Peyer's patch (tissue), 4 donors: ENCODE measurements around the gene SIK2. TPM values are rescaled to one million over a fixed set of nuclear protein-coding genes. Genes with fewer than 3 reads are reported as not detected.

Experiments
- DNase-seq, 3 donors: peaks; one replicate each; pipeline ENCODE4 v3.0.0-alpha.2; 2017 to 2019
- H3K27ac ChIP-seq, 4 donors: fragments of 200-600 bp; sonication (generic); one replicate each; pipeline ENCODE4 v1.5.1; 2016 to 2019
- H3K27me3 ChIP-seq, 2 donors: fragments of 200-600 bp; sonication (generic); one replicate each; pipeline ENCODE4 v1.5.1; 2019
- H3K36me3 ChIP-seq, 3 donors: fragments of 200-600 bp; sonication (generic); one replicate each; pipeline ENCODE4 v1.5.1; 2016 to 2019
- H3K4me1 ChIP-seq, 4 donors: fragments of 200-600 bp; sonication (generic); one replicate each; pipeline ENCODE4 v1.5.1; 2016 to 2019
- H3K4me3 ChIP-seq, 4 donors: fragments of 200-600 bp; sonication (generic); 1 replicate in 3 of 4; 2 replicates in 1 of 4; pipeline ENCODE4 v1.5.1; 2016 to 2019; ENCODE audit warnings: mild to moderate bottlenecking in 1 of 4
- H3K9me3 ChIP-seq, 4 donors: fragments of 200-600 bp; sonication (generic); one replicate each; pipeline ENCODE4 v1.5.1; 2016 to 2019; ENCODE audit warnings: mild to moderate bottlenecking in 1 of 4
- CTCF ChIP-seq, 6 experiments: fragments of 450-650 bp in 4 of 6; fragments of 200-600 bp in 2 of 6; sonication (generic) in 1 of 6; IDR thresholded peaks; one replicate each; pipeline ENCODE4 v1.5.1; 2017 to 2019; ENCODE audit warnings: antibody characterized with exemption in 6 of 6, mild to moderate bottlenecking in 3 of 6, moderate library complexity in 1 of 6
- POLR2A ChIP-seq, 2 donors: fragments of 450-650 bp; IDR thresholded peaks; one replicate each; pipeline ENCODE4 v1.5.1; 2017; ENCODE audit warnings: antibody characterized with exemption in 2 of 2, mild to moderate bottlenecking in 2 of 2, moderate library complexity in 2 of 2
- total RNA-seq, 4 donors: library from RNA; depleted of rRNA; stranded (reverse); fragments of >200 nt; gene quantifications; one replicate each; pipeline ENCODE4 v1.1.0, GENCODE V29; 2016

Gene SIK2
- total RNA-seq, 4 donors from 2014 or later = 12.4 to 16.3 (median 14.4) TPM

GRCh38 chr11:111734954-111735261 is 132.7 kb downstream of the SIK2 start:
- DNase-seq = no peak
- H3K36me3 ChIP-seq = peaks cover 0 to 7% (median 0%) of the 10 kb centered on the region in 3 donors
- no peaks in the 10 kb centered on the region for H3K27me3 ChIP-seq
- no peak overlapping the region for H3K4me3 ChIP-seq
- H3K9me3 ChIP-seq = no peaks in the 10 kb centered on the region
- peaks cover 0 to 65% (median 0%) of the 10 kb centered on the region in 4 donors for H3K4me1 ChIP-seq
- H3K27ac ChIP-seq = peak overlapping the region; percentile 75 to 96 (median 88)
- TF ChIP-seq POLR2A (IDR thresholded peaks at IDR 0.05) (no peak), CTCF (IDR thresholded peaks at IDR 0.05) (no peak)

- Histone ChIP-seq H3K9me3 (no peaks in the 10 kb centered on the region), H3K4me3 (peak overlapping the region in 3 of 4 donors; percentile 9 to 46 (median 35)), H3K27me3 (no peaks in the 10 kb centered on the region), H3K36me3 (peaks cover 0 to 12% (median 0%) of the 10 kb centered on the region in 3 donors), H3K4me1 (peaks cover 0 to 64% (median 0%) of the 10 kb centered on the region in 4 donors), H3K27ac (peak overlapping the region; percentile 75 to 96 (median 88))
- TF ChIP-seq CTCF (IDR thresholded peaks at IDR 0.05) = no peak
- TF ChIP-seq POLR2A (IDR thresholded peaks at IDR 0.05) = no peak
- DNase-seq = peak in 1 of 3 donors; percentile 73
These were observed 133.2 kb downstream of the SIK2 start for GRCh38 chr11:111735262-111736116.

GRCh38 chr11:111736181-111736590 is 133.9 kb downstream of the SIK2 start:
- no peak for DNase-seq
- Histone ChIP-seq H3K9me3 (no peaks in the 10 kb centered on the region), H3K4me3 (no peak overlapping the region), H3K27me3 (no peaks in the 10 kb centered on the region), H3K4me1 (peaks cover 0 to 57% (median 0%) of the 10 kb centered on the region in 4 donors), H3K36me3 (peaks cover 0 to 19% (median 0%) of the 10 kb centered on the region in 3 donors), H3K27ac (peak overlapping the region; percentile 75 to 96 (median 88))
- TF ChIP-seq POLR2A (IDR thresholded peaks at IDR 0.05) (no peak), CTCF (IDR thresholded peaks at IDR 0.05) (no peak)

DNA sequence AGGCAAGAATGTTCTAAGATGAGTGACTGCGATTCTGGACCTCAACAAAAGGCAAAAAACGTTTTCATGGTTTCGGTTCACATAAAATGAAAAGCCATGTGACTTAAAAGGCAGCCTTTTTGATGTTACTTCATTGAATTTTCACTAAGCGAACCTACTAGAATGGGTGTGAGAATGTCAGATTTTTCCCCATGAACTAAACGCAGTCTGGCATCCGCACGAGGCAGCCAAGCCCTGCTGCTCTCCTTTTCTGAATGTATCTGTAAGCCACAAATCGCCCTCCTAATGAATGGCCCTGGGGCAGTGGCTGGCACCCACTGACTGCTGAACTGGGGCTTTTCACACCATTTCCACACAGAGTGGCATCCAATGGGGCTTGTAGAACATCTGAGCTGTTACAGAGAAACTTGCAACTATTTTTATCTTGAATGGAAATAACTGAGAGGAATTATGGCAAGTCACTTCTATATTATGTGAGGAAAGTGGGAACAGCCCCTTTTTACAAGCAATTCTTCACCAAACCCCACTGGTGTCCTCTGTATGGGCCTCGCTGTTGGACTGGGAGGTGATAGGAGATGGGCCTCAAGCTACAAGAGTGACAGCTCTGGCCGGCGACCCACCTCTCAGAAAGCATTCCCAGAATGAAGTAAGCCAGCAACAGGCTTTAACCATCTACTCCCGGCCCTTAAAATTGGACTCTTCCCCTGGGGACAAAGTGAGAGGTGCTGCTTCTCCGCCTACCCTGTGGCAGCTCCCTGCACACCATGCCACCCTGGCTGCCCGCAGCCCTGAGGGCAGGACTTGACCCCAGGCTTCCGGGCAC is 134.6 kb downstream of the SIK2 start:
- Histone ChIP-seq H3K36me3 (peaks cover 0 to 26% (median 0%) of the 10 kb centered on the region in 3 donors), H3K9me3 (no peaks in the 10 kb centered on the region), H3K4me1 (peaks cover 0 to 53% (median 0%) of the 10 kb centered on the region in 4 donors), H3K27me3 (no peaks in the 10 kb centered on the region), H3K27ac (peak overlapping the region; percentile 75 to 96 (median 88)), H3K4me3 (no peak overlapping the region)
- no peak for TF ChIP-seq POLR2A (IDR thresholded peaks at IDR 0.05)
- no peak for TF ChIP-seq CTCF (IDR thresholded peaks at IDR 0.05)
- no peak for DNase-seq

DNA sequence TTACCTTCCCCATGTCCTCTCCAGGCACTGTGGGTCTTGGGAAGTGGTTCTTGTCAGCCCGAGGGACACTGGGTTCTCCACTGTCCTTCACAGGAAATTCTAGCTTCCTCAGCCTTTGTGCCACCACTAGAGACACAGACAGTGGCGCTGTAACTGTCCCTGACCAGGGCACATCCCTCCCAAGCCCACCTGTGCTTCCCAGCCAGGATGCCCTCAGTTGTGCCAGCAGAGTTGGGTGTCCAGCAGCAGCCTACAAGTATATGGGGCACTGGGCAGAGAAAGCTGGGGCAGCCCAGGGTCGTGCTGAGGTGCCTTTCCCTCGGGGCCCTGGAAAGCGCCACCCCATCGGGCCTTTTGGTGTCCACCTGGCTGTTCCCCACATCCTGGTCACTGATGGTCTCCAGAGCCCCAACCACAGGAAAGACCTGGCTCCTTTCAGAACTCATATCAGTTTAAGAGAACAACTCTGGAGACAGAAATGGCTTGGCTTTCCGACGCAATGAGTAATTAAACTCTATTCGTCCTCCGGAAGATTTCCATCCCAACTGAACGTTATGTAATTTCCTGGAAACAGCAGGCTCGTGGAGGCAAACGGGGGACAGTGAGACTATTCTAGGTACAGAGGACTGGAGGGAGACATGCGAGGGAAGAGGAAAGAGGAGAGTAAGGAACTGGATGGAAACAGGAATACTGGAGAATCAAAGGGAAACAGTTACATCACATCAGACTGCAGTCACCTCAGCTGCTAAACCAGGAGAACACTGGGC is 135.4 kb downstream of the SIK2 start:
- no peaks in the 10 kb centered on the region for H3K9me3 ChIP-seq
- no peak overlapping the region for H3K4me3 ChIP-seq
- peaks cover 0 to 47% (median 0%) of the 10 kb centered on the region in 4 donors for H3K4me1 ChIP-seq
- peak overlapping the region; percentile 75 to 96 (median 88) for H3K27ac ChIP-seq
- TF ChIP-seq CTCF (IDR thresholded peaks at IDR 0.05) (no peak), POLR2A (IDR thresholded peaks at IDR 0.05) (no peak)
- no peak for DNase-seq
- no peaks in the 10 kb centered on the region for H3K27me3 ChIP-seq
- H3K36me3 ChIP-seq = peaks cover 0 to 34% (median 0%) of the 10 kb centered on the region in 3 donors
